ENCODE measurements around the gene ODR4.
"Not testable (repeated sequence)": the region's sequence is repeated elsewhere in the genome, so short reads cannot be mapped to it uniquely, and the experiment has no call there.

ODR4 gene

DNA sequence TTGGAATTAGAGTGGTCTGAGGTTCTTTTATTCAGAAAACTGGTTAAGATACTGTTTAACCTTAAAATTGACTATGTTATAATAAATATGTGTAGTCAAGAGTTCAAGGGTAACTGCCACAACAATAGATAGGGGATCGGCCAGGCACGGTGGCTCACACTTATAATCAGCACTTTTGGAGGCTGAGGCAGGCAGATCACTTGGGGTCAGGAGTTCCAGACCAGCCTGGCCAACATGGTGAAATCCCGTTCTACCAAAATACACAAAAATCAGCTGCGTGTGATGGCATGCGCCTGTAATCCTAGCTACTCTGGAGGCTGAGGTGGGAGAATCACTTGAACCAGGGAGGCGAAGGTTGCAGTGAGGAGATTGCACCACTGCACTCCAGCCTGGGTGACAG, 45.8 kb downstream of the ODR4 start:
- no peak for DNase-seq (ENCODE audit: low spot score)

DNA sequence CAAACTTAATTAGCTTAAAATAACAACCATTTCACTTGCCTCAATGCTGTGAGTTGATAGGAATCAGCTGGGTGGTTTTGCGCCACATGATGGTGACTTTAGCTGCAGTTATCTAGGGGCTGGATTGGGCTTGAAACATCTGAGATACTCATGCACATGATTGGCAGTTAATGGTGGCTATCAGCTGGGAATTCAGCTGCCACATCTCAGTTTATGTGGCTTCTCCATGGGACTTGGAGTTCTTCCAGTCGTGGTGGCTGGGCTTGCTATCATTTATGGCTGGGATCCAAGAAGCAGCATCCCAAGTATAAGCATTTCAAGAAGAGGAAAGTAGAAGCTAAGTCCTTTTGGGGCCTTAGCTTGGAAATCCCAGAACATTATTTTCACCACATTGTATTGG, 48.9 kb downstream of the ODR4 start:
- DNase-seq (ENCODE audit: low spot score), result no peak

DNA sequence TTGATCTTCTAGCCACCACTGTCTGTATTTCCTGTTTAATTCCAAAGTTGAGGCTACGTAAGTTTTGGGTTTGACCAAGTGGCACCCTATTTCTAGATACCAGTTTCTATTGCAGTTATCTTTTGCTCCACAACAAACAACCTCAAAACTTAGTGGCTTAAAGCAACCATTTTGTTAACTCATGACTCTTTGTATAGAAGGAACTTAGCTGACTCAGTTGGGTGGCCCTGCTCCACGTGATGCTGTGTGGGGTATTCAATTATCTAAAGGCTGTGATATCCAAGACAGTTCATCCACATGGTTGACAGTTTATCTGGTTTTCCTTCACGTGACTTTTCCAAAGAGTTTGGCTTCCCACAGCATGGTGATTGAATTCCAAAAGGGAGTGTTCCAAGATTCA, 50.5 kb downstream of the ODR4 start:
- no peak for DNase-seq (ENCODE audit: low spot score)

DNA sequence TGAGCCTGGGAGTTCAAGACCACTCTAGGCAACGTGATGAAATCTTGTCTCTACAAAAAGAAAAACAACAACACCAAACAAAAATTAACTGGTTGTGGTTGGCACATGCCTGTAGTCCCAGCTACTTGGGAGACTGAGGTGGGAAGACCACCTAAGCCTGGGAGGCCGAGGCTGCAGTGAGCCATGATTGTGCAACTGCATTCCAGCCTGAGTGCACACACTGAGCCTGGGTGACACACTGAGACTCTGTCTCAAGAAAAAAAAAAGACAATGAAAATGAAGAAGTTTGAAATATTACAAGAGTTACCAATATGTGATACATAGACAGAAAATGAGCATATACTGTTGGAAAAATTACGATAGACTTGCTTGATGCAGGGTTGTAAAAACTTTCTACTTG, 53.4 kb downstream of the ODR4 start:
- DNase-seq (ENCODE audit: low spot score), result no peak

DNA sequence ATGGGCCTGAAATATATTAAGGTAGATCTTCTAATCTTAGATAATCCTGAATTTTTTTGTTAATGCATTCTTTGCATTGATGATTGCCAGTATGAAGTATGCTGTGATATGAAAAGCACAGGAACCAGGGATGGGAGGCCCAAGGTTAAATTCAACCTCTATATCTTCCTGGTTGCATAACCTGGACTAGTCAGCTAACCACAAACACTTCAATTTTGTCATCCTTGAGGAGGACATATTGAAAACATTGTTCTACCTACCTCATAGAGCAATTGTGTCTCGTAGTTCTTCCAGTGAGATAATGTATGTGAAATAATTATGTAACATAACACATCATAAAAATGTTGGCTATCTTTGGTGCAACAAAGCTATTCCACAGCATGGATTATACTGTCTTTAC, 59.7 kb downstream of the ODR4 start:
- DNase-seq (ENCODE audit: low spot score), result no peak

DNA sequence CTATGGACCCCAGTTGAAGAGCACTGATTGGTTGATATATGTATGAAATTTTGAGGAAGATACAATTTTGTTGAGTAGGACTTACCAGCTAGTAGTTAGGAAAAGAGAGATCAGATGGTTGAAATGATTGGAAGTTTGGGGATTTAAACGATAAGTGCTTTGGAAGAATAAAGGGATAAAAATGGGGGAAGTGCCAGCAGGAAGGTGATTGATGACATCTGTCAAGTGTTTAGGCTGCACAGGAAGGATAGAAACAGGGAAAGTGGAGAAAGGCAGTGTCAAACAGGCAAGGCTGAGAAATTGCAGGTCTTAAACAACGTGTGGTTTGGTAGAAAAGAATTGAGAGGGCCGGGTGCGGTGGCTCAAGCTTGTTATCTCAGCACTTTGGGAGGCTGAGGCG, 62.9 kb downstream of the ODR4 start:
- DNase-seq (ENCODE audit: low spot score), result no peak

DNA sequence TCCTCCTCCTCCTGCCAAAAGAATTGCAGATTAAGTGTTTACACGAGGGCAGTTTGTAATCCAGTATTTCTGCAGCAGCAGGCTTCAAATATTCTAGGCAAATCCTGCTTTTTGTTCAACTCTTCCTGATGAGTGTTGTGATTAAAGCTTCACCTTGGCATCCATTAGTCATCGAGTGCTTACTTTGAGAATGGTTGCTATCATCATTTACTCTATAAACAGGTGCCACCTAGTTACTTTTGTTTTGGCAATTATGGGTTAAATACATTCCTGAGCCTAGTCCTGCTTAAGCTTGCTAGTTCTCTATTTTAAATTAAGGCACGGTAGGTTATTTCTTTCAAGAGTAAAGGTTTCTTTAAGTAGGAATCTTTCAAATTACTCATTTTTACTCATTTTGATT, 64.9 kb downstream of the ODR4 start:
- DNase-seq (ENCODE audit: low spot score), result no peak

DNA sequence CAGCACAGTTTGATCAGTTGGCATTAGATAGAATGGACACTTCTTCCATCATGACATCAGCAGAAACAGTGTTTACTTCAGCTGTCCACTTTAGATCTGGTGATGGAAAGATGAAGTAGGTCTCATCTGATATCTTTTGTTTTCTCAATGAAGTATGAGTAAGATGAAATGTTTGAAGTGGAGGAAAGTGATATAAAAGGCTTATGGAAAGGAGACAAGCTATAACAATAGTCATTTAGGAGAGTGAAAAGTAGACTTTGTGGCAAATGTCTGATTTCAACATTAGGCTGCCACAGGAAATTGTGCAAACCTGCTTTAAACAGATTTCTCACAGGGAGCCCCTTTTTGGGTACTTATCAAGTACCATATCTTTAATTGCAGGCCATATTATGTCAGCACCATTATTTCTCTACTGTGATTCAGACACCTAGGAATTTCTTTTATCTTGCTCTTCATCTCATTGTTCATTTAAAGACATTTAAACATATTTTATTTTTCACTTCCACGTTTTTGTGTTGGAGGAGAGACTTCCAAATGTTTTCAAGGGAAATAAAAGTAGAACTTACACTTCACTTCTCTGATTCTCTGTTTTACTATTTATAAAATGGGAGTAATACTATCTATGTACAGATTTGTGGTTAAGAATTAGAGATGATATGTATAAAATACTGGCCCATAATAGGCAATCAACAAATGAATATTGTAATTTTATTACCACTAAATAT, 67.2 kb downstream of the ODR4 start:
- no peak for DNase-seq (ENCODE audit: low spot score)

DNA sequence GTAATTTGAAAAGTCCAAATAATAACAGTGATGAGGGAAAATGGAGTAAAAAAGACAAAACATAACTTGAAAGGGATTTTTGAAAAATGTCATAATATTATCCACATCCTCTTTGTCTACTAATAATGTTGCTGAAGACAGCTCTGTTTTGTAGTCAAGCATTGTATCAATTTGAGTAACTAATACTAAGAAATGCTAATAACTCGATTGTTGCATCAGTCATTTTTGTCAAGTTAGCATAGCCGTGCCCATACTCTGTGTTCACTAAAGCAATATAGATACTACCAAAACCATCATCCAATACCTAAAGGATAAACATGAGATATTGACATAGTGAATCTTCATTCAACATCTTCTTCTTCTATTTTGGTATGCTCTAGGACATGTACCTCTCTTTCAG, 68.0 kb downstream of the ODR4 start:
- no peak for DNase-seq (ENCODE audit: low spot score)

DNA sequence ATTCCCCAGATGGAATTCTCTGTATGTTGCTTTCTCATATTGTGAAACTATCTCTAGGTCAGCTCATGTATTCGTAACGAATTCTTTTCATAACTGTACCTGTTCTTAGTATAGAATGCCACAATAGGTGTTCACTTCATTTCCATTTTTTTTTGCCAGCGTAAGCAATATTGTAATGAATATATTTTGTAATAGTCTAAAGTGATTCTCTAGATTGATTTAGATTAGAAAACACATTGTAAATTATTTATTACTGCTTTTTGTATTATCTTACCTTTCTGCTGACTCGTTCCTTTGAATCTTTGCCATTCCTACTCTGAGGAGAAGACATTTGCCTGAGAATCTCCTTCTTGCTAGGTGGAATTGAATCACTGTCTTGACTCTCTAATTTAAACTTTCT, 70.5 kb downstream of the ODR4 start:
- DNase-seq (ENCODE audit: low spot score), result no peak

DNA sequence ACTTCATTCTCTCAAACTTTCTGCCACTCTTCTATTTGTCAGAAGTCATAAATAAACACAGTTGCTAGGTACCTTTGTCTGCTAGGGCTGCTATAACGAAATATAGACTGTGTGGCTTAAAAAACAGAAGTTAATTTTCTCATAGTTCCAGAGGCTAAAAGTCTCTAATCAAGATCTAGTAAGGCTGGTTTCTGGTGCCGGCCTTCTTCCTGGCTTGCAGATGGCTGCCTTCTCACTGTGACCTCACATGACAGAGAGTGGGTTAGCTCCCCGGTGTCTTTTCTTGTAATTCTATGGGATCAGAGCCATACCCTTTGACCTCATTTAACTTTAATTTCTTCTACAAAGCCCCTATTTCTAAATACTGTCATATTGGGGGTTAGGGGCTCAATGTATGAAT, 79.3 kb downstream of the ODR4 start:
- no peak for DNase-seq (ENCODE audit: low spot score)

DNA sequence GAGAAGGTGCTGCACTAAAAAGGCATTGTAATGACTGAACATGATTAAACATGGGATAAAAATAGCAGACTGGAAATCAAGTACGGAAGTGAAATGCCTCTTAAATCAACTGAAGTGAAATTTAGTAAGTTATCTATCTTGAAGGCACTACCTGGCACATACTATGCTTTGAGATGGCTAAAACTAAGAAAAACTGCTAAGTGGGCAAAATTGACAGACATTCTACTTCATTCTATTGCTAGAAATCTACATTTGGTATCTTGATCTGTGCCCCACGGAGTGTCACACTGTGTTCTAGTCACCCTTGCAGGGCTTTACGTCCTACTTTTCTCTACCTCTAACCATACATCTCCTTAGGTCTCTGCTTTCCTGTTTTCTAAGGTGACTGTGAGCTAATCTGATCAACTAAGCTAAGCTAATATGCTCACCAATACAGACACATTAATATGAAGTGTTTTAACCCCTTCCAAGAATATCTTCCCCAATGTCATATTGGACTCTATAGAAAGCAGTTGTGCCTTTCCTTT, 81.2 kb downstream of the ODR4 start:
- DNase-seq (ENCODE audit: low spot score), result no peak

DNA sequence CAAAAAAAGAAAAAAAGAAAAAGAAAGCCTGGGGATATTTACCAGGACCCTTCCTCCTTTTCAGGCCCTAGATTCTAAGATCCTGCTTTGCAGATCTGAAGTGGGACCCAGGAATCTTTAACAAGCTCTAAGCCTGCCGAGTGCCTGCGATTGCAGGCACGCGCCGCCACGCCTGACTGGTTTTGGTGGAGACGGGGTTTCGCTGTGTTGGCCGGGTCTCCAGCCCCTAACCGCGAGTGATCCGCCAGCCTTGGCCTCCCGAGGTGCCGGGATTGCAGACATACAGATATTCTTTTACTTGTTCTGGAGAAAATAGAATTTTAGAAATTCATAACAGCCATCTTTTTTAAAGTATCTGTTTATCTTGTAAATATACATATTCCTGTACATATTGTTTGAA, 83.5 kb downstream of the ODR4 start:
- DNase-seq (ENCODE audit: low spot score), result not testable (repeated sequence)

DNA sequence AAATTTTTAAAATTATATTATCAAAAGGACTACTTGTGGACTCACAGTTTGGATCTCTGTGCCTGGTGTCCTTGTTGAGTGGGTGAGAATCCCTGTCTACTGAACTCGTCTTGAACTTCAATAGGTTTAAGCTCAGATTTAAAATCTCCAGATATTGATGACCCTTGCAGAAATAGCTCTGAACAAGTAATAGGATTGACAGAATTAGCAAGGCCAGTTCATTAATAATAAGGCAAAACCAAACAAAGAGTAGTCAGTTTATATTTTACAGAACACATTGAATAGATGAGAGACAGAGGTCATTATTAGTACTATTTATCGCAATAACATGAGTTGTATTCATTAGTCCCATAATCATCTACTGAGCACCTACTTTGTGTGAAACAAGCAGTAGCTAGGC, 85.4 kb downstream of the ODR4 start, which contains the start of gene PDC:
Gene PDC (minus strand): TSS at position 101 of the 400 bp plus-strand sequence. CDS start 11,655 bp downstream, outside the sequence.
- no peak for DNase-seq (ENCODE audit: low spot score)

DNA sequence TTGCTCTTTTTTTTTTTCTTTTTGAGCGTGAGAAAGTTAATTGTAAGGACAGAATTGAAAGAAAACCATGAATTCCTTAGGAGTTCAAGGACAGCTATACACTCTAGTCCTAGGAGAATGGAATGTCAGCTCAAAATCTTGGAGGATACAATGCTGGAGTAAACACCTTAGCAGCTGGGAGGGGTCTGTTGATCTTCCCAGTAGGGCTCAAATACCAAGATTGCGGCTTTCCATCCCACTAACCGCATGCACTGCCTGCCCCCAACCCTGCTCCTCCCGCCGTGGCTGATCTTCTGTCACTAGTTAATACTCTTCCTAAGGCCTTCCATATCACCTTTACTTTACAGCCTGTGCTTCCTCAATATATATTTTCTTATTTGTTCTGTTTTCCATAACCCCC, 87.9 kb downstream of the ODR4 start:
- no peak for DNase-seq (ENCODE audit: low spot score)

DNA sequence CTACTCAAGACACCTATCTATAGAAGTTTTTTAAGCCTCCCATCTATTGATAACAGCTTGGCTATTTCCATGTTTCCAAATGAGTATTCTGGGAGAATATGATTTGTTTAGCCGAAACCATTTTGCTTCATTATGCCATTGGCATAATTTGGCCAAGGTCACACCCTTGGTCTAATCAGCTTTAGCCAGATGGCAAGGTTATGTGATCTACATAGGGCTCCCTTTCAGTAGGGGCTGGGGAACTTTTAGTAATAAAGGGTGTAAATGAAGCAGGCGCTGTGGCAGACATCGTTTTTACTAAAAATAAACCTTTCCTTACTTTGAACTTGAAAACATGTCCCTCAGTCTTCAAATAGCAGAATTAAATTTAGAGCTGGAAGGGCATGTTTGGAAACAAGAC, 88.3 kb downstream of the ODR4 start:
- no peak for DNase-seq (ENCODE audit: low spot score)

DNA sequence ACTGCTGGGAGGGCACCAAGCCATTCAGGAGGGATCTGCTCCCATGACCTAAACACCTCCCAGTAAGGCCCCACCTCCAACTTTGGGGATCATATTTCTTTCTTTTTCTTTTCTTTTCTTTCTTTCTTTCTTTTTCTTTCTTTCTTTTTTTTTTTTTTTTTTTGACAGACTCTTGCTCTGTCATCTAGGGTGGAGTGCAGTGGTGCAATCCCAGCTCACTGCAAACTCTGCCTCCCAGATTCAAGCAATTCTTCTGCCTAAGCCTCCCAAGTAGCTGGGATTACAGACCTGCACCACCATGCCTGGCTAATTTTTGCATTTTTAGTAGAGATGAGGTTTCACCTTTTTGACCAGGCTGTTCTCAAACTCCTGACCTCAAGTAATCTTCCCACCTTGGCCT, 89.9 kb downstream of the ODR4 start:
- DNase-seq (ENCODE audit: low spot score), result not testable (repeated sequence)

DNA sequence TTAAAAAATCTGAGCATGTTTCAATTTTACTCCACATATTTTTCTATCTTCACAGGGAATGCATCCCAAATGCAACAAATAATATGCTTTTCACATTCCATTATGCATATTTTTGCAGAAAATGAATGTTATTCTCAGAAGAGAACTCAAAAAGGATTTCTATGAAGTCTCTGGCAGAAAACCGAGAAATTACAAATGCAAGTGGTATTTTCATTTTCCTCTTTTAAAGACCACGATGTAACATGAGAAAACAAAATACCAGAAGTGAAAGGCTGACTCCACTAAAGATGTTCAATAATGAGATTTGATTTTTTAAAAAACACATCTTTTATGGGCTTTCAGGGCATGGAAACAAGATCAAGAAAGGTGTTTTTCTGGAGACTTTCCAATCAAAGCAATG, 90.3 kb downstream of the ODR4 start:
- no peak for DNase-seq (ENCODE audit: low spot score)
